HG02981 (cell line): ENCODE measurements around the gene GATD1.

ENCODE experiments used
- ATAC-seq: cut with Tn5 transposase; IDR thresholded peaks from one replicate; pipeline ENCODE4 v1.9.1; 2021; ENCODE audit warnings: mild to moderate bottlenecking, moderate library complexity; ENCODE audit not compliant: unreplicated experiment

GATD1 gene

DNA sequence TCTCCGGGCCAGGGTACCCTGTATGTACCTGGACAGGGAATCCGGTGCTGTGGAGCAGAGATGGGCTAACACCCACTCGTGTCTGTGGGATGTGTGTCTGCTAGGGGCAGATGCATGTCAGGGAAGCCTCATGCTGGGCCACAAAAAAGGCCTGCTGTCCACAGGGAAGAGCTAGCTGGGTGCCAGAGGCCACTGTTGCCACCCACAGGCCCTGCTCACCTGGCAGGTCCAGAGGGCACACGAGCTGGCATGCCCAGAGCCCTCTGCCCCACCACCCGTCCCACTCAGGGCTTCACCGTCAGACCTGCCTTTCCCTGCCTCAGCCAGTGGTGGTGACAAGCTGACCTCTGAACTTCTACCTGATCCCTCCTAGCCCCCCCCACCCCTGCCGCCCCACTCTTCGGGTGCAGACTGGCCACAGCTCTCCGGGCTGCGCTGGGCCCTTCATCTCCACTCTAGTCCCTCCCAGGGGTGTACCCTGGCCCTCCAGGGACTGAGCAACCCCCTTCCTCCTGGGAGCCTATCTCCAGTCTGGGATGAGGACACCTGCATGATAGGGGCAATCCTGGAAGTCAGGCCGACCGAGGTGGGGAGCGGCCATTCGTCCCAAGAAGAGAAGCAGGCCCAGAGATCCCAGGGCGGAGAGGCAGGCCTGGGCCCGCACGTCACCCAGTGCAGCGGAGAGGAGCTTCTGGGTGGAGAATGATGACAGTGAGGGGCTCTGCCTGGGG lies 19.4 kb upstream of the GATD1 start:
- no peak for ATAC-seq

DNA sequence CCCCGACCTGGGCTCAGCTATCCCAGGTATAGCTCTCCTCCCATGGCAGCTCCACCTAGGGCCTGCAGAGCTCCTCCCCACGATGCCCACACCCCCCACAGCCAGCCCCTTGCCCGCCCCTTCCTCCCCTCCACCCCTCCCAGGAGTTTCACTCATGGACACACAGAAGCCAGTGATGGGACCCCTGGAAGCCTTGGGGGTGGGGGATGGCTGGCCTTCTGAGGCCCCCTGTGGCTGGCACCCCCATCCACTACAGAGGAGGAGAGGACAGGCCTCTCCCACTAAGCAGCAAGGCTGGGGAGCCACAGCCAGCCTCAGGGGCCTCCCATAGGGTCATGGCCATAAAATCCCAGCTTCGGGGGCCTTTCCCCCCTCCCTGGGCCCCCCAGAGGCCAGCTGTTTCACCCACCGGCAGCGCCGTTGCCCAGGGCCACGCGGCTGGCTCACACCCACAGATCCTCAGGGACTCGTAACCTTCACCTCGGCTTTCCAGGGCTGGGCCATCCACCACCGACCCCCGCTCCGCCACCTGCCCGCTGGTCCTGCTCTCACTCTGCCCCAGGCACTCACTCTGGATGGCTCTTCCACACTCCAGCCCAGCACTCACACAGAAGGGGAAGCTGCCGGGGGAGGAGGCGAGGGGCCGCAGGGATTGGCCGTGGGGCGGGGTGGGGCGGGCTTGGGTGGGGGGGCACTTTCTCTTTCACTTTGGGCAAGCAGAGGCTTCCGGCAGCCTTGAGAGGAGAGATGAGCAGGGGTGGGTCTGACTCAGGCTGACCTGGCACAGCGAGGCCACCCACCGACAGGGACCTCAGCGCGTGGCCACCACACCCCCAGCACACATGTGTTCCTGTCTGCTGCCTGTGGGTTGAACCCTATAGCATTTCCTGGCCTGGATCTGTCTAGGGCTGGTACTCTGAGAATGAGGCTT lies 18.6 kb upstream of the GATD1 start:
- peak; percentile 27 for ATAC-seq

DNA sequence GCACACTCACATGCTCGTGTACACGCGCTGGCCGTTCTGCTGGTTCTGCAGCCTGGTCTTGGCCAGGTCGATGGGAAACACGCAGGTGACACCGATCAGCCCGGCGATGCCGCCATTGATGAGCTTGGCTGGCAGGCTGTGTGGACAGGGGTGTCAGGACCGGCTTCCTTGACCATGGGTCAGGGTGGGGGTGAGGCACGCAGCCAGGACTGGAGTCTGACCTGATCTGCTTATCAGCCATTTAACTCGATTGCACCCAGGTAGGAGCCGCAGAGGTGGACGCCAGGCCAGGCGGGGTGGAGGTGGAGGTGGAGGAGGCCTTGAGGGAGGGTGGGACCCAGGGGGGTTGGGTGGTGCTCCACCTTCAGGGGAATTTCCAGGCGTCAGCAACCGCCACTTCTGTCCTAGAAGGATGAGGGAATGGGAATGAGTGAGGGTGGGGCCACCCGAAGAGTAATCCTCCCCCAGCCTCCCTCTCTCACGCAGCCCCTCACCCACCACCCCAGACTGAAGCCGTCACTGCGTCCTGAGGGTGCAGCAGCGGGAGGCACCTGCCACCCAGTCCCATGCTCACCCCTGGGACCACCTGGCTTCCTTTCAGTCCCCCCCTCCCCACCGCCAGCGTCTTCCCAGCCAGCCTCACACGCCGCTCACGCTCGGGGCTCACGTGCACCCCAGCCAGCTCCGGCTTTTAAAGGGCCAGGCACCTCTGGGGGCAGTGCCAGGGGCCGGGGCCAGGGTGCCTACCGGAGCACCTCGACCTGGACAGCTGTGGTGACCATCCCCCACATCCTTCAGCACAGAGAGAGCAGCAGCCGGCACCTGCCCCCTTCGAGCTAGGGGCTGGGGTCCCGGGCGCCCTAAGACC lies 17.7 kb upstream of the GATD1 start:
- ATAC-seq: no peak

DNA sequence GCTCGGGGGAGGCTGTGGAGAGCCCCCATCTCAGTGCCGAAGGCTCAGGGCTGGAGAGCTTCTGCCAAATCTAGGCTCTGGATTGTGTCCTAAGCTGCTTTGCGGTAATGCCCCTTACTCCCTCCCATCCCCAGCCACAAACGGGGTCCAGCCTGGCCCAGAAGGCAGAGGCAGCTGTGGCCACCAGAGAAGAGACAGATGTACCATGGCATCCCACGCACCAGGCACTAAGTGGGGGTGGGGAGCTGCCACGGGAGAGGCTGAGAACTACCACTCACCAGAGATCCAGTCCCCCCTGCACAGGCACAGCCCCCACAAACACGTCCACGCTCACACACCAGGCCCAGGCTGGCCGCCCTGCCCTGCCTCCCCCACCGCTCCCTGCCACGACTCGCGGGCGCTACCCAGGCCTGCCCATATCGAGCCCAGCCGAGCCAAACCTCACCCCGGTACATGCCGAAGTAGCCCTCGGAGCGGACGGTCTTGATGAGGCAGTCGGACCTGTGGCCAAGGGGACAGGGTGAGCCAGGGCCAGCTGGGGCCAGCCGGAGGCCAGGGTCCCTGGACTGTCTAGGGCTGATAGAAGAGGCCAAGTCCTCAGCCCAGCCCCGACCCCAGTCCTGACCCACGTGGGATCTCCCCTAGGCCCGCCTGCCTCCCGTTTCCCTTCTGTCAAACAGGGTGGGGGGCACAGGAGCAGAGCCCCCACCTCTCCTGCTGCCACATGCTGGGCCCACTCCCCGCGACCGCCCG lies 16.9 kb upstream of the GATD1 start:
- no peak for ATAC-seq

DNA sequence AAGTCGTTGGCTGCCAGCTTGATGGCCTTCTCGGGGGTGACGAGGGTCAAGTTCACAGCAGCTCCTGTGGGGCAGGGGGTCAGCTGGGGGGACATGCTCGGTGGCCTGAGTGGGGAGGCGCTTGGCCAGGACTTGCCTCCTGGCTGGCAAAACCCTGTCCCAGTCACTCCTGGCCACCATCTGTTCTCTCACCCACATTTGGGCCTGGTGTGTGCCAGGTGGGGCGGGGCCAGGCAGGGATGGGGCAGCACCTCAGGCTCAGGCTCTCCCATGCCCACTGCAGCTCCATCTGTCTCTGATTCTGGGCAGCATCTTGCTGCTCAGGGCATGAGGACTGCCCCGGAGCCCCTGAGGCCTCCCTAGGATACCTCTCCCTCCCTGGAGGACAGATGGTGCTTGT lies 16.3 kb upstream of the GATD1 start:
- no peak for ATAC-seq

DNA sequence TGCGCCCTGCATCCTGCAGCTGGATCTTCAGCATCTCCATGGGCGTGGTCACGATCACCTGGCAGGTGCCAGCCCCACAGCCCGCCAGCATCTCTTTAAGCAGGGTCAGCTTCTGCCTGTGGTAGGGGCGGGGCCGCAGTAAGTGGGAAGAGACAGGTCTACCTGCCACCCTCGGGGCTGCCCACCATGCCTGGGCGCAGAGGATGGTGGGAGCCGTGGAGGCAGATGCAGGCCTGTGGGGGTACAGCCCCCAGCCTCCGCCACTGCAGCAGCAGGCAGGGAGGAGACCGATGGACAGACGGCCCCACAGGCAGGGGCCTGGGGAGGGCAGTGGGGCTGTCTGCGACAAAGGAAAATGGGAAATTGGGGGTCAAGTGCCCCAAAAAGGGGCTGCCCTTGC lies 15.6 kb upstream of the GATD1 start:
- no peak for ATAC-seq

DNA sequence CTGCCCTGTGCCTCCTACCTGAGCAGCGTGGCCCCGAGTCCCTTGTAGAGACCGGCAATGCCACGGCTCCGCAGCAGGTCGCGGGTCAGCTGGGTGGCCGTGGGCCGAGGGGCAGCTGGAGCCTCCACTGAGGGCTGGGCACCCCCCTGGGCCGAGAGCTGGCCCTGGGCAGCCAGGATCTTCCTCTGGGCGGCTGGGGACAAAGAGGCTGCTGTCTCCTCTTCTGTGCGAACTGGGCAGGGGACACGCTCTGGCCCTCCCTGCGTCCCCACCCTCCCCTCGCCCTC lies 15.2 kb upstream of the GATD1 start:
- ATAC-seq: no peak

DNA sequence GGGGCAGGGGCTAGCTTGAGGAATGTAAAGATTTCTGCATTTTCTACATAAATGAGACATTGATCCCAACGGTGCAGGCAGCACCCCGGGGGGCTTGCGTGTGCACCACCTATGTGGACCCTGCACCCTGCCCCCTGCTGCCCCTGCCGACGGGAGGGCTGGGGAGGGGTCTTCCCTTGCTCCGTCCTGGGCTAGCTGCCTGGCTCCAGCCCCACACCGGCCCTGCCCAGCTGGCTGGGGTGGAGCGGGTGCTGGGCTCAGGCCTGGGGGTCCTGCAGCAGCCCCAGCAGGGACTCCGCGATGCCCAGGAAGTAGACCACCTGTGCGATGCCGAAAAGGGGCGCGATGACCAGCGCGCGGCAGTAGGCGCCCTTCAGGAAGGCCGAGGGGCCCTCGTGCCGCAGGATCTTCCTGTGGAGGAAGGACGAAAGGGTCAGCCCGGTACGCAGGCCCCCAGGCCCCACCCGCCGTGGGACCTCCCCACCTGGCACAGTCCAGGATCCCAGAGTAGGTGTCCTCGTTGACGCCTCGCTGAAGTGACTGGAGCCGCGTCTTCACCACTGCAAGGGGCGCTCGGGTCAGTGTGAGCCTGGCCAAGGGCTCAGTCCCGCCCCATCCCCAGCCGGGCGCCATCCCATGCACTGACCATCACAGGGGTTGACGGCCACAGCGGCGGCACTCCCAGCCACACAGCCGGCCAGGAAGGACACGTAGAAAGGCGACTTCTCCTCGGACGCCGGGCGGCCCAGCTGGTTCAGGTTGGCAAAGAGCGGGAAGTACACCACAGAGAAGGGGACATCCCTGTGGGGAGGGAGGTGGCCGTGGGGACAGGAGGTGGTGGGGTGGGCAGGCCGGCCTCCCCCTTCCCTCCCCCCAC lies 14.6 kb upstream of the GATD1 start:
- ATAC-seq: no peak

DNA sequence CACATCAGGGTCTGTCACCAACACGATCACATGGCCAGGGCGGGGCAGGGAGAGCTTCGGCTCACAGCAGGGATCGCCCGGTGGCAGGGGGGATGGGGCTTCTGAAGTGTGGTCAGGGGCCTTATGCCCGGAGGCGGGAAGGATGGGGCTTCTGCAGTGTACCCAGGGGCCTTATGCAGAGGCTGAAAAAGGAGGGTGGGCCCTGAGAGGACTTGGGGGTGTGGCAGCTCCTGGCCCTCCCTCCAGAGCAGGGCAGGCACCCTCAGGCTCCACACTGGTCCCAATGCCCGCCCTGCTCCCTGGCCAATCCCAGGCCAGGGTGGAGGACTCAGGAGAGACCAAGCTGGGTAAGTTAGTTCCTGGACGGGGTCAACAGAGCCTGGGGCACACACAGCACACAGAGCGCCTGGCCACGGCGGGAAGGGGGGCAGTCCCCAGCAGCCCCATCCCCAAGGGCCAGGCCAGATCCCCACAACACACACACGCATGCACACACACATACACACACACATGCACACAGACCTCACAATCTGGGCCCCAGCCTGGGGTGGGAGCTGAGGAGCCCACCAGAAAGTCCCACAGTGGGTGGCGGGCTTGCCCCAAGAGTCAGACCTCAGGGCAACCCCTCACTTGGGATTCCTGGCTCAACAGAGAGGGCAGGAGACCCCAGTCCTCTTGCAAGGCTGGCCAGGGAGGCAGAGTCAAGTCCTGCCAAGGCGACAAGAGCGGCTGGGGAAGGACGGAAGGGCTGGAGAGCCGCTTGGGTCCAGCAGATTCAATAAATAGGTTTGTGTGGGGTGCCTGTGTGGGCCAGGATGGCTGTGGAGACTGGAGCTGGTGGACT lies 13.7 kb upstream of the GATD1 start:
- ATAC-seq: no peak

DNA sequence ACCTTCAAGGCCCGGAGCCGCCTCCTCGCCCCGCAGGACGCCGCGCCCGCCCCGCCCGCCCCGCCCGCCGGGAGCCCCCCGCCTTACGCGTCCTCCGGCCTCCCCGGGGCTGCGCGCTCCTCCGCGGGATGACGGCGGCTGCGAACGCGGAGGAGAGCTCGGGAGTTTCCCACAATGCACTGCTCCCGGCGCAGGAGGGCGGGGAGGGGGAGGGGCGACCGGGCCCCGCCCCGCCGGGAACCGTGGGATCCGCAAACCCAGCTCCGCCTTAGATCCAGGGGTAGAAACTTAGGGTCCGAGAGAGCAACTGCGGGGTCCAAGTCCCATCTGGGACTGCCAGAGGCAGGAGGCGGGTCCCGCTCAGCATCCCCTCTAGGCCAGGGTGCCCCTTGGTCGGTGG lies 12.7 kb upstream of the GATD1 start, which contains the start of gene CEND1:
TSS of gene CEND1 (minus strand) at position 148 of the 400 bp plus-strand sequence. CDS start 1,514 bp downstream, outside the sequence.
- ATAC-seq: no peak

DNA sequence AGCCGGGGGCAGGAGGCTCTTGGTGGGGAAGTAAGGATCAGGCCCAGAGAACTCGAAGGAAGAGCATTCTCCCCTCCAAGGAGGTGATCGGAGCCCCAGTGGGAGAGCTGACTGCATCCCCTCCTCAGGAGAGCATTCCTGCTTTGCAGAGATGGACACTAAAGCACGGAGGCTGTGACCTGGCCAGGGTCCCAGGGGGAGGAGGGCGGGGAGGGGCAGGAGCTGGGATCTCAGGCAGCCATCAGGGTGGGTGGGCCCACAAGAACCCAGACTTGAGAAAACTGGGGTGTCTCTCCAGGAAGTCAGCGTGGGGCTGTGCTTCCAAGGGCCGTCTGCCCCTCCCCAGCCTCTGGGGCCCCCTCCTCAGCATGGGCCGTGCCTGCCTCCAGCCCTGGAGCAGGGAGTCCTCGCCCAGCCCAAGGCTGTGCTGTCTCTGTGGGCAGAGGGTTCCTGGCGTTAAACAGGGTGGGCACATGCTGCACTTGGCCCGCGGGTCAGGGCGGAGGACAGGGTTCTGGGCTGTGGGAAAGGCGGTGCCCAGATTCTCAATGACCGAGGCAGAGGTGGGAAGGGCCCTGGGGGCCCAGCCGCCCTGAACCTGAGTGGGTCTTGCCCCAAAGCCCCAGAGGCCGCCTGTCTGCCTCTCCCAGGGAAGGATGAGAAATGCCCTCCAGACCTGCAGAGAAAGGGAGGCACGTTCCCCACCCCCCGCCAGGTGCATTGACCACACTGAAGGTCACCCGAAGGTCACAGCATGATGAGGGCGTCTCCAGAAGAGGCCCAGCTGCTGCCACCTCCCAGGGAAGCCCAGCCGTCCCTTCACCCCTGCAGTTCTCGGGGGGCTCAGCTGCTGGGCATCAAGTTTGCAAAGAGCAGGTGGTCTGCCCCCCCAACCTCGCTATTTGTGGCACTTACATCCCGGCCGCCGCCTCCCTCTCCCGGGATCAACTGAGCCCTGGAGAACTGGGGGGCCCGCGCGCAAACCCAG lies 12.0 kb upstream of the GATD1 start:
- ATAC-seq: no peak

DNA sequence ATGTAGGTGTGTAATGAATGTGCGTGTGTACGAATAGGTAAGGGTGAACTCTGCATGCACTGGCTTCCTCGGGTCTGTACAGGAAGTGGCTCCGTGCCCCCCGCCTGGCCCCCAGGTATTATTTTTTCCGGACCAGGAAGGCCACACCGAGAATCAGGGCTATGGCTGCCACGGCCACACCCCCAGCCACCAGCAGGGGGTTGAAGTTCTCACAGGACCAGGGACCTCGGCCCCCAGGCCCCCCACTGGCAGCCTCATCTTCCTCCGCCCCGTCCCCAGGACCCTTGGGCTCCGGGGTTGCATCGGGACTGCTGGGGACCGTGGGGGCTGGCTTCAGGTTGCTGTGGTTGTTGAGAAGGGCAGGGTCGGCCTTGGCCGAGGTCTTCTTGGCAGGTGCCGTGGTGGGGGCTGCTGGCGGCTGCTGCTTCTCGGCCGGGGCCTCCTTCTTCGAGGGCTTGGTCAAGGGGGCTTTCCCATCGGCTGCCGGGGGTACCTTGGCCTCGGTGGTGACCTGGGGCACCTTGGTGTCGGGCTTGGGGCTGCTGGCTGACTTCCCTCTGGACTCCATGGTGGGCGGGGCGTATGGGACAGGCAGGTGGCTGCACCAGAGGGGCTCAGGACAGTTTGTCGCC lies 10.8 kb upstream of the GATD1 start:
- ATAC-seq: no peak

DNA sequence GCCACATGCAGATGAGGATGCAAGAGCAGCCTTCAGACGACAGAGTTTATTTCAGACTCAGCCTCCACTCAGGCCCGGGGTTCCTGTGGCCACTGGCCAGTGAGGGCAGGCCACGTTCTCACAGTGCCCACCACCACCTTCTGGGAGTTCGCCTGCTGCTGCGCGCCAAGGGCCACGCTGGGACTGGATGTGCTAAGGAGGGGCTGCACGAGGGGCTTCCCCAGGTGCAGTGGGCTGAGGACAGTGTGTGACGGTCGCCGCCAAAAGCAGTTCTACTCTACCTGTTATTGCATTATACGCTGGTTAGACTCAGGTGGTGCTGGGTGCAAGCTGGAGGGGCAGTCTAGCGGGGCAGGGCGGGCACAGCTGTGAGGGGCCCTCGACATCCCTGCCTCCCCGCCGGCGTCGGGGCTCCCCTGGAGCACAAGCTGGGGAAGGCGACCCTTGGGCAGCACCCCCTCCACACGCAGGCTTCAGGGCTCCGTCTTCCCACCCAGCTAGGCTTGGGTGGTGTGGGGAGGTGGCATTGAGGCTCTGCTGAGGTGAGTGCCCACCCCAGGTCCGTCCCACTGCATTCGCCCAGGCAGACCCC lies 9.9 kb upstream of the GATD1 start:
- ATAC-seq: no peak

DNA sequence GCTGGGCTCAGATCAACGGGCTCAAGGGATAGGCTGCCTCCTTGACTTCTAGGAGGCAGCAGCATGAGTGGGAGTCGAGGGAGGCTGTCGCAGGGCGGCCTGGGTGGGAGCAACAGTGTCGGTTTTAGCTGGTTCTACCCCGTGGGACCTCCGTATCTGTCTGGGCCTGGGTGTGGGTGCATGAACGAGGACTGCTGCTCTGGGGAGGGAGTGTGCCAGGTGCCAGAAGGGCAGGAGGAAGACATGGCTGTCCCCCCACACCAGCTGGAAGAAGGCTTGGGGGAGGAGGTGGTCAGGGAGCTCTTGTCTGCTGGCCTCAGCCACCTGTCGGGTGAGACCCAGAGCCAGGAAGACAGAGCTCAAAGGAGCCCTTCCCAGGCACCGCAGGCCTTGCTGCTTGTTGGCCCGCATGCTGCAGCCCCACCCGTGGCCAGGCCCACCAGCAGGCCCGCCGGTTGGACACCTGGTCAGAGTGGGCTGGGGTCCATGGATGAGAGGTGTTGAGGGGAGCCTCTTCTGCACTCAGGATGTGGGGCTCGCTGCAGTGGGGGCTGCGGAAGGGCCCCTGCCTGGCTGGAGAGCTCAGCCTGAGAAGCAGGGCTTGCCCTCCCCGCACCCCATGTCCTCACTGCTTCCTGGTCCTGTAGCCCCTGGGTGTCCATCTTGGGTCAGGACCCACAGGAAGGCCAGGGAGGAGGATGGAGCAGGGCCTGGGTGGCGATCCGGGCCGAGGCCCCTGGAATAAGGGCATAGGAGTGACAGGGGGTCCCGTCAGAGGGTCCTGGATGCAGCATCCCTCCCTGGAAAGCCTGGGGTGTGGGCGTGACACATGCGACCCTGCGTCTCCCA lies 9.2 kb upstream of the GATD1 start:
- ATAC-seq: no peak

DNA sequence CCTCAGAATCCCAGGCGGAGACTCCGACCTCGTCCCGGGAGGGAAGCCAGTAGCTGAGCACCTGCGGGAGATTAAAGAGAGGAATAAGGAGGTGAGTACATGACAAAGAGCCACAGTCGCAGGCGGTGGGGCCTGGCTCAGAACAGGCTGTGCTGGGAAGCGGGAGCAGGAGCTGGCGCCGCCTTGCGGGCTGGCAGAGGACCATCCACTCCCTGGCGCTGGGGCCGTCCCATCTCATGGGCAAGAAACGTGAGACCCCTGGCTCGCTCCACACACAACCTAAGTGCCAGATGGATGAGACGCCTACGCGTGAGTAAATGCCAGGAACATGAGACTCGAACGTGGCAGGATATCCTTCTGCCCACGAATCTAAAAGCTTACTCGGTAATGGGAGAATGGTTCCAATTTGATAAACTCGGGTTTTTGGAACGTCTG lies 6.3 kb upstream of the GATD1 start:
- no peak for ATAC-seq
